HG02588 (cell line): Measurements from ENCODE around the gene PRORP.
"Not testable (repeated sequence)": the region's sequence is repeated elsewhere in the genome, so short reads cannot be mapped to it uniquely, and the experiment has no call there.

Source experiments
- ATAC-seq: cut with Tn5 transposase; IDR thresholded peaks from one replicate; pipeline ENCODE4 v1.9.1; 2021; ENCODE audit warnings: mild to moderate bottlenecking, moderate library complexity; ENCODE audit not compliant: unreplicated experiment

The PRORP gene

GRCh38 chr14:35121887-35122695 is at the start of gene PRORP, which contains the start of gene PPP2R3C:
Gene PRORP (plus strand): TSS chr14:35122552. CDS start chr14:35123246, 694 bp downstream.
Gene PPP2R3C (minus strand): TSS chr14:35121990. CDS start chr14:35121959, 31 bp downstream.
- ATAC-seq, result peak; percentile 86

GRCh38 chr14:35073486-35073885 is 48.9 kb upstream of the PRORP start:
- ATAC-seq, result no peak

- no peak for ATAC-seq
Measured at GRCh38 chr14:35078082-35078481, 44.3 kb upstream of the PRORP start.

- ATAC-seq, result no peak
Measured at GRCh38 chr14:35079742-35080141, 42.6 kb upstream of the PRORP start.

GRCh38 chr14:35083530-35084150 is 38.7 kb upstream of the PRORP start:
- ATAC-seq, result no peak

GRCh38 chr14:35085441-35085840 is 36.9 kb upstream of the PRORP start:
- no peak for ATAC-seq

GRCh38 chr14:35088514-35088913 is 33.8 kb upstream of the PRORP start:
- ATAC-seq, result no peak

- ATAC-seq, result not testable (repeated sequence)
Measured at GRCh38 chr14:35094645-35095044, 27.7 kb upstream of the PRORP start.

GRCh38 chr14:35107866-35108265 is 14.5 kb upstream of the PRORP start:
- ATAC-seq, result no peak

- ATAC-seq, result no peak
Measured at GRCh38 chr14:35112641-35113040, 9.7 kb upstream of the PRORP start.

GRCh38 chr14:35113308-35113950 is 8.9 kb upstream of the PRORP start:
- ATAC-seq, result no peak

GRCh38 chr14:35114036-35114435 is 8.3 kb upstream of the PRORP start:
- ATAC-seq, result no peak

- no peak for ATAC-seq
Measured at GRCh38 chr14:35116242-35116641, 6.1 kb upstream of the PRORP start.

GRCh38 chr14:35117112-35117511 is 5.2 kb upstream of the PRORP start:
- no peak for ATAC-seq

GRCh38 chr14:35121026-35121886 is 1.1 kb upstream of the PRORP start:
- ATAC-seq, result no peak

GRCh38 chr14:35122696-35123387 is 490 bp downstream of the PRORP start:
- ATAC-seq, result peak; percentile 36

- no peak for ATAC-seq
Measured at GRCh38 chr14:35123388-35123703, 994 bp downstream of the PRORP start.

- no peak for ATAC-seq
Measured at GRCh38 chr14:35124127-35124526, 1.8 kb downstream of the PRORP start.

- no peak for ATAC-seq
Measured at GRCh38 chr14:35133542-35134328, 11.4 kb downstream of the PRORP start.
